HCT116 (cell line): ENCODE data around the gene EMX1.

ENCODE experiments used
- CBX3 ChIP-seq: IDR thresholded peaks from 2 replicates; pipeline ENCODE4 v1.6.1; 2012; ENCODE audit warnings: low read depth
- CEBPB ChIP-seq: IDR thresholded peaks from 2 replicates; pipeline ENCODE4 v1.6.1; 2012; ENCODE audit warnings: low read depth
- CTCF ChIP-seq, 3 experiments: fragments of 200-600 bp in 1 of 3; sonication (generic) in 1 of 3; IDR thresholded peaks in 2 of 3; conservative IDR thresholded peaks in 1 of 3; 2 replicates each; pipeline ENCODE4 v1.5.1; 2012 to 2017; ENCODE audit warnings: low read depth in 2 of 3, low read length in 2 of 3, antibody characterized with exemption in 1 of 3, borderline replicate concordance in 1 of 3, control low read depth in 1 of 3, mild to moderate bottlenecking in 1 of 3, mixed read lengths in 1 of 3, mixed run types in 1 of 3, moderate library complexity in 1 of 3; ENCODE audit not compliant: insufficient read depth in 1 of 3
- EGR1 ChIP-seq: IDR thresholded peaks from 2 replicates; pipeline ENCODE4 v1.6.1; 2012; ENCODE audit warnings: low read depth
- EZH2 ChIP-seq: fragments of 200-600 bp; sonication (generic); IDR thresholded peaks from 2 replicates; pipeline ENCODE4 v1.6.1; 2017; ENCODE audit warnings: antibody characterized with exemption, mixed run types
- JUND ChIP-seq: IDR thresholded peaks from 2 replicates; pipeline ENCODE4 v1.6.1; 2012
- POLR2A ChIP-seq: IDR thresholded peaks from 2 replicates; pipeline ENCODE4 v1.7.0; 2011; ENCODE audit warnings: borderline replicate concordance; ENCODE audit not compliant: insufficient read depth, insufficient read length; ENCODE audit errors: extremely low read depth
- POLR2AphosphoS5 ChIP-seq: IDR thresholded peaks from 2 replicates; pipeline ENCODE4 v1.6.1; 2011; ENCODE audit warnings: mild to moderate bottlenecking, low read depth, low read length, moderate library complexity
- SP1 ChIP-seq: IDR thresholded peaks from 2 replicates; pipeline ENCODE4 v1.6.1; 2012; ENCODE audit warnings: low read depth
- TCF7L2 ChIP-seq: IDR thresholded peaks from 2 replicates; pipeline ENCODE4 v1.7.0; 2011; ENCODE audit warnings: borderline replicate concordance, inconsistent platforms; ENCODE audit not compliant: insufficient read depth, insufficient read length; ENCODE audit errors: extremely low read depth
- TF ChIP-seq, protein P1 (sequence below): IDR thresholded peaks from 2 replicates; pipeline ENCODE4 v1.6.1; 2012
- TF ChIP-seq, protein P2 (sequence below): IDR thresholded peaks from 2 replicates; pipeline ENCODE4 v1.6.1; 2012
- TF ChIP-seq, protein P3 (sequence below): IDR thresholded peaks from 2 replicates; pipeline ENCODE4 v1.6.1; 2012; ENCODE audit warnings: low read depth

GRCh38 chr2:72913486-72914205 lies 3.7 kb upstream of the EMX1 start:
- TF ChIP-seq POLR2A (no peak), JUND (no peak), CTCF (IDR thresholded peaks at IDR 0.05 in 2 of 3, conservative IDR thresholded peaks at IDR 0.05 in 1 of 3; ENCODE audit: borderline replicate concordance in 1 of 3, insufficient read depth in 1 of 3, low read depth in 2 of 3, low read length in 2 of 3) (peak in 2 of 3 experiments; percentile 21 to 43; a peak in 3 of 6 replicates), CBX3 (no peak), TCF7L2 (no peak), EZH2 (no peak), EGR1 (no peak), POLR2AphosphoS5 (no peak), CEBPB (no peak), SP1 (no peak)
- TF ChIP-seq, protein P1, sequence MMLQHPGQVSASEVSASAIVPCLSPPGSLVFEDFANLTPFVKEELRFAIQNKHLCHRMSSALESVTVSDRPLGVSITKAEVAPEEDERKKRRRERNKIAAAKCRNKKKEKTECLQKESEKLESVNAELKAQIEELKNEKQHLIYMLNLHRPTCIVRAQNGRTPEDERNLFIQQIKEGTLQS: no peak
- TF ChIP-seq, protein P2, sequence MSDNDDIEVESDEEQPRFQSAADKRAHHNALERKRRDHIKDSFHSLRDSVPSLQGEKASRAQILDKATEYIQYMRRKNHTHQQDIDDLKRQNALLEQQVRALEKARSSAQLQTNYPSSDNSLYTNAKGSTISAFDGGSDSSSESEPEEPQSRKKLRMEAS: no peak
- TF ChIP-seq, protein P3, sequence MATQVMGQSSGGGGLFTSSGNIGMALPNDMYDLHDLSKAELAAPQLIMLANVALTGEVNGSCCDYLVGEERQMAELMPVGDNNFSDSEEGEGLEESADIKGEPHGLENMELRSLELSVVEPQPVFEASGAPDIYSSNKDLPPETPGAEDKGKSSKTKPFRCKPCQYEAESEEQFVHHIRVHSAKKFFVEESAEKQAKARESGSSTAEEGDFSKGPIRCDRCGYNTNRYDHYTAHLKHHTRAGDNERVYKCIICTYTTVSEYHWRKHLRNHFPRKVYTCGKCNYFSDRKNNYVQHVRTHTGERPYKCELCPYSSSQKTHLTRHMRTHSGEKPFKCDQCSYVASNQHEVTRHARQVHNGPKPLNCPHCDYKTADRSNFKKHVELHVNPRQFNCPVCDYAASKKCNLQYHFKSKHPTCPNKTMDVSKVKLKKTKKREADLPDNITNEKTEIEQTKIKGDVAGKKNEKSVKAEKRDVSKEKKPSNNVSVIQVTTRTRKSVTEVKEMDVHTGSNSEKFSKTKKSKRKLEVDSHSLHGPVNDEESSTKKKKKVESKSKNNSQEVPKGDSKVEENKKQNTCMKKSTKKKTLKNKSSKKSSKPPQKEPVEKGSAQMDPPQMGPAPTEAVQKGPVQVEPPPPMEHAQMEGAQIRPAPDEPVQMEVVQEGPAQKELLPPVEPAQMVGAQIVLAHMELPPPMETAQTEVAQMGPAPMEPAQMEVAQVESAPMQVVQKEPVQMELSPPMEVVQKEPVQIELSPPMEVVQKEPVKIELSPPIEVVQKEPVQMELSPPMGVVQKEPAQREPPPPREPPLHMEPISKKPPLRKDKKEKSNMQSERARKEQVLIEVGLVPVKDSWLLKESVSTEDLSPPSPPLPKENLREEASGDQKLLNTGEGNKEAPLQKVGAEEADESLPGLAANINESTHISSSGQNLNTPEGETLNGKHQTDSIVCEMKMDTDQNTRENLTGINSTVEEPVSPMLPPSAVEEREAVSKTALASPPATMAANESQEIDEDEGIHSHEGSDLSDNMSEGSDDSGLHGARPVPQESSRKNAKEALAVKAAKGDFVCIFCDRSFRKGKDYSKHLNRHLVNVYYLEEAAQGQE: no peak
